ENCODE results near the gene CBFA2T3.

CBFA2T3 gene

GRCh38 chr16:88962478-88963152 lies 14.4 kb downstream of the CBFA2T3 start:
- no peak for DNase-seq (ENCODE audit: low read depth in 3 of 3)

- no peak for DNase-seq (ENCODE audit: low read depth in 3 of 3)
Measured at GRCh38 chr16:88961011-88961410, 16.0 kb downstream of the CBFA2T3 start.

GRCh38 chr16:88960516-88960915 lies 16.5 kb downstream of the CBFA2T3 start:
- no peak for DNase-seq (ENCODE audit: low read depth in 3 of 3)

- DNase-seq (ENCODE audit: low read depth in 3 of 3): no peak
Measured at GRCh38 chr16:88959022-88959421, 18.0 kb downstream of the CBFA2T3 start.

- DNase-seq (ENCODE audit: low read depth in 3 of 3): no peak
Measured at GRCh38 chr16:88957887-88958577, 19.0 kb downstream of the CBFA2T3 start.

- DNase-seq (ENCODE audit: low read depth in 3 of 3): no peak
Measured at GRCh38 chr16:88957433-88957767, 19.6 kb downstream of the CBFA2T3 start.

GRCh38 chr16:88956546-88957432 lies 20.2 kb downstream of the CBFA2T3 start:
- no peak for DNase-seq (ENCODE audit: low read depth in 3 of 3)

- DNase-seq (ENCODE audit: low read depth in 3 of 3): no peak
Measured at GRCh38 chr16:88955906-88956305, 21.1 kb downstream of the CBFA2T3 start.

GRCh38 chr16:88953003-88953690 lies 23.9 kb downstream of the CBFA2T3 start:
- DNase-seq (ENCODE audit: low read depth in 3 of 3): no peak

GRCh38 chr16:88951989-88952388 lies 25.0 kb downstream of the CBFA2T3 start:
- no peak for DNase-seq (ENCODE audit: low read depth in 3 of 3)

- DNase-seq (ENCODE audit: low read depth in 3 of 3): no peak
Measured at GRCh38 chr16:88951501-88951900, 25.5 kb downstream of the CBFA2T3 start.

- DNase-seq (ENCODE audit: low read depth in 3 of 3): no peak
Measured at GRCh38 chr16:88948781-88949490, 28.1 kb downstream of the CBFA2T3 start.

- no peak for DNase-seq (ENCODE audit: low read depth in 3 of 3)
Measured at GRCh38 chr16:88945473-88945872, 31.5 kb downstream of the CBFA2T3 start.

- no peak for DNase-seq (ENCODE audit: low read depth in 3 of 3)
Measured at GRCh38 chr16:88943741-88944140, 33.3 kb downstream of the CBFA2T3 start.

GRCh38 chr16:88943131-88943664 lies 33.8 kb downstream of the CBFA2T3 start:
- DNase-seq (ENCODE audit: low read depth in 3 of 3): no peak

- DNase-seq (ENCODE audit: low read depth in 3 of 3): peak; percentile 24 to 47 (median 40)
Measured at GRCh38 chr16:88941913-88942909, 34.8 kb downstream of the CBFA2T3 start.

GRCh38 chr16:88940862-88941817 lies 35.9 kb downstream of the CBFA2T3 start:
- no peak for DNase-seq (ENCODE audit: low read depth in 3 of 3)

- no peak for DNase-seq (ENCODE audit: low read depth in 3 of 3)
Measured at GRCh38 chr16:88939972-88940861, 36.8 kb downstream of the CBFA2T3 start.

All from stimulated activated CD4-positive, alpha-beta T cell treated with anti-CD3 and anti-CD28 coated beads, TNF-alpha, amount 100 ng/mL, for 48 hours (primary cell).